ENCODE data around the gene TC2N.
"Not testable (repeated sequence)": the region's sequence is repeated elsewhere in the genome, so short reads cannot be mapped to it uniquely, and the experiment has no call there.

The TC2N gene

DNA sequence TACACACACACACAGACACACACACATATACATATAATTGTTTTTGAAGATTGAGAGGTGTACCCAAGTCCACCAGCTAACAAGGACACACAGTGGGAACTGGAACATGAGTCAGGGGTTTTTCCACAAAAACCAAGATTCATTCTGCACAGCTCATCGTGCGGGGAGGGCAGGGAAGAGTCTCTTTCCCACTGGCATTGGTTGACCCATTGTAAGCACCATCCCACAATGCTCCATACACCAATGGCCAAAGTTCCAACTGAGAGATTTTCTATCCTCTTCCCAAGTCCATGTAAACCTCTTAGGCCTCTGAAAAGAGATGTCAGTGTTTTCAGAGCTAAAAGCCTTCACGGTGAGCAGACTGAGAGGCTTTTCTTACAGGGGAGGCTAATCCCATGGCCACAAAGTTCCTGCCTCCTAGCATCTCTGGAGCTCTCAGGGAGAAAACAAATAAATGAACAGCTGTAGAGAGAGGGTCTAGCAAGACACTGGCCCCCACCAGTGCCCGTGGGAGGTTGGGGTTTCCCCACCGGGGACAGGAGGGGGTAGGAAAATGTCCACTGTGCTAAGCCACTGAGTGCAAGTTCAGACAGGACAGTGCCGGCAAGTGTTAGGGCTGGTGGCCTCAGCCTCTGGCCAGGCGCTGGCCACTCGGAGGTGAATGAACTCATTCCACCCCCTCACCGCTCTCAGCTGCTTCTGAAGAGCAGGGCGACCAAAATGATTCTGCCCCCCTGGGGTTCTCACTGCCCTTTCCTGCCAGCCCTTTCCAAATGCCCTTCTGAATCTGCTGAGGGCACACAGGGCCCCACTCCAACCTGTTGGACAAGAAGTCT lies 21.5 kb upstream of the TC2N start:
- no peak for DNase-seq

DNA sequence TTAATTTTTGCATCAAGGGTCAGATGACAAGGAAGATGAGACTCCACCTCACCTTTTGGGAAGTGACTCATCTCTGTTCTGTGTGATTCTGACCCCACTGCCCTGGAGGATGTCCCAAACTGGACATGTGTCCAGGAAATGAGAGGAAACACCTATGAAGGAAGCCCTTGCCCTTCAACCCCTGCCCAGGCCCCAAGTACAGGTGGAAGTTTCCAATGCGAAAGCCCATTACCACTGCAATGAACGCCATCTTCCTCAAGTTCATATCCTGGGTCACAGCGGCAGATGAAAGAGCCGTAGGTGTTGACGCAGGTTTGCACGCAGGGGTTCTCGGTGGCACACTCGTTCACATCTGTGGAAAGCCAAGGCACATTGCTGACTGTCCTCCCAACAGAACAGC lies 19.6 kb upstream of the TC2N start:
- no peak for DNase-seq

DNA sequence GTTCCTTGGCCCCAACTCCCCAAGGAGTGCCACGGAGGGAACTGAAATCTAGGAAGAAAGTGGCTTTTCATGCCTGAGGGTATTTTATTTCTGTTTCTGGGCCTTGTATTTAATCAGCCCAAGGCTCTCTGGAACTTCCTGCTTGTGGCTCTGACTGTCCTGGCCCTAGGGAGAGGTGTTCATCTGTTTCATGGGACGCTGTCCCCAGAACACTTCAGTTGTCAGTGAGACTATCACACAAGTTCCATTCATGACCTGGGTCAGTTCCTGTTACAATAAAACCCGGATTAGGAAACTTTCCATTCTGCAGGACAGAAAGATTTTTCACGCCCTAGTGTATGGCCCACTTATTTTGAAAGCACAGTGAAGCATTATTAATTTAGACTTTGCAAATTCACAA lies 18.5 kb upstream of the TC2N start:
- DNase-seq: no peak

GRCh38 chr14:91885113-91885712 lies 17.9 kb upstream of the TC2N start:
- no peak for DNase-seq

DNA sequence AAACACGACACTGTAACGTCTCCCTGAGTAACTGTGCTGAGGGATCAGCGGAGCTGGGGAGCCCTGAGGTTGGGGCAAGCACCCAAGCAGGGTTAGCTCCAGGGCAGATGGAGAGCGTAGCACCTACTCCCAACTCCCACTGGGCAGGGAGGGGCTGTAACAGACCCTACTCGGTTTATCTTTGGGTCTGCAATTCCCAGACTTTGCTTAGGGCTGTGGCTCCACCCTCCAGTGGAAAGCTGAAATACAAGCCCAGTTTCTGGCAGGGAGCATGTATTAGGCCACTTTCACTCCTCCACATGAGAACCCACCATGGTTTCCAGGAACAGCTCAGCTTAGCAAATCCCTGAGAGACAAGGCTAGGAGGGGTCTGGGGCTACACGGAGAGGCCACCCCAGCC lies 17.3 kb upstream of the TC2N start:
- DNase-seq: peak in 1 of 2 experiments; percentile 13

DNA sequence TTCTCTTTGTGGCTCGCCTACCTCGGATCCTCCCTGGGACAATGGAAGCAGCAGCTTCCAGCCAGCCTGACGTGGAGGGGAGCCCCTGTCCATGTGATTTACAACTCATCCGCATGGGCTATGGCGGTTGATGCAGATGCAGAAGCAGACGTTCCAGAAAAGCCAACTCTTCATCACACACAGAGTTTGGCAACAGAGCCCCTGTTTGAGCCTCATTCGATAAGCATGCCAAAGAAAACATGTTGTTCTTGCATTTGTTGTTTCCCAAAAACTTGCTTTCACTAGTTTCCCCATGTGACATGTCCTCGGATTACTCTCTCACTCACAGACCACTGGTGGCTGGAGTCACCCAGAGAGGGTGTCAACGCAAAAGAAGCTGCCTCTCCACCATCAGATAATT lies 16.4 kb upstream of the TC2N start:
- DNase-seq: no peak

GRCh38 chr14:91882776-91883175 lies 15.4 kb upstream of the TC2N start:
- DNase-seq: no peak

- DNase-seq: no peak
Measured at GRCh38 chr14:91882369-91882768, 15.0 kb upstream of the TC2N start.

DNA sequence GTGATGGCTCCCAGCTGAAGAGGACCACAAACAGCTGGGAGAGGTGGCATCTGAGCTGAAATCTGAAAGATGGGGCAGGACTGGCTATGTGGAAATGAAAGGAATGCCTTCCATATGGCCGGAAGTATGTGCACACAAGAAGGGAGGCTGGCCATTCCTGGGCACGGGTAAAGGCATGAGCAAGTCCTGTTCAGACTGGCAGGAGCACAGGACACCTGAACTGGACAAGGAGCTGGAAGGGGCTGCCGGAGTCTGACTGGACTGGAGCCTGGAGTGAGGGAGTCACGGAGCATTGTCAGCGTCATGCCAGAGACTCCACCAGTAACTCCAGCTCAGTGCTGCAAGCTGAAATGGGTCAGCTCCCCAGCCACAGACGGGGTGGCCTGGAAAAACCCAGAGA lies 11.9 kb upstream of the TC2N start:
- no peak for DNase-seq

GRCh38 chr14:91878274-91878673 lies 10.9 kb upstream of the TC2N start:
- no peak for DNase-seq

DNA sequence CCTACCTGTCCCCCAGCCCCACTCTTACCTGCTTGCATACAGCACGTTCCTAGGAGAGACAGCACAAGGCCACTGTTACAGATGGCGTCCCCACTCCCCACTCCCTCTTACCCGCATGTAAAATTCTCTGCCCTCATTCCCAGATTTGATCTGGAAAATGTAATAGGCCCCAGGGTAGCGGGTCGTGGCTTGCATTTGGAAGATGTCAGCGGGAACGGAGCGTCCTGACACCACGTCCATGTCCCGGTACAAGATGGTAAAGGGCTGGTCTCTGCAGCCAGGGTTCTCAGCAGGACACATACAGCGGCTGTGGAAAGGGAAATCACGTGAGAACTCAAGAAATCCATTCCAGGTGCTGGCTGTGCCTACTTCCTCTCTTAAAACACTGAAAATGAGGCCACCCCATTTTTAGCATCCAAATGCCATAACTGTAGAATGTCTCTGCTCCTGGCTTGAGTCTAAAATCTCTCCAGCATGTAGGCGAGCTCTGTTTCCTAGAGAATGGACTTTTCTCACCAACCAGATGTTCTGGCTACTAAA lies 10.1 kb upstream of the TC2N start:
- no peak for DNase-seq

- no peak for DNase-seq
Measured at GRCh38 chr14:91876492-91876891, 9.2 kb upstream of the TC2N start.

- no peak for DNase-seq
Measured at GRCh38 chr14:91875525-91876286, 8.4 kb upstream of the TC2N start.

GRCh38 chr14:91873471-91874415 lies 6.4 kb upstream of the TC2N start:
- DNase-seq: no peak

DNA sequence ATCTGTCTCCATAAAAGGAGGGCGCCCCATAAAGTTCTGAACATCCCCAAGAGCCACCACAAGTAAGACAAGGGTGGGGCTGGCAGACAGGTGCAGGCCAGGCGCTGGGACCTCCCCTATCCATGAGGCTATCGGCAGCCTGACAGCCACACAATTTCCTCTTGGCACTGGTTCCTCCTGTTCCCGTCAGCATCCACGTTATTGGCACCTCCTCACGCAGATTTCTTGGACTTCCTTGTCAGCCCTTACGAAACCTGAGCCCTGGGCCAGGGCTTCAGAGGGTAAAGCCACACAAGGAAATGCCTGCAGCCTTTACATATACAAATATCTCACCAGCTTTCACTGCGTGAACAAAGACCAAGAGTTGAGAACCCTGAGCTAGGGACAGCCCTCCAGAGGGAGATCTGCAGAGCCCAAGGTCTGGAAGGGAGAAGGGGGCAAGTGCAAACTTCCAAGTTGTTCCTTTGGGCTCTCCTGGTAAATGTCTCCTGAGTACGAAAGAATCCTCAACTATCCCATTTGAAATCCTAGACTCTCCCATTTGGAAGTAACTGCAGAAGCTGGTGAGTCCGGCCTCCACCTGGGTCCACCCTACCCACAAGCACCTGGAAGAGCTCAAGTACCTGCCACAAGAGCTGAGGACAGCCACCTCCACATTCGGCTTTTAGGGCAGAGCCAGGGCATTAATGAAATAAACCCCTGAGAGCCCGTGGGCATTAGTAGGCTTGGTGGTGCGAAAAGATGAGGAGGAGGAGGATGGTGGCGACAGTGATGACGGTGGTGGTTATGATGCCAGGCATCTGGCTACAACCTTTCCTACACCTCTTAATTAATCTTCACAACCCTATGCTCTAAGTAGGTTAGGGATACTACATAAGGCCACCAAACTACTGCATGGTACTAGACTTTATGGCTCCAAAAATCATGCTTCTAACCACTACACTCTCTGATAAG lies 5.5 kb upstream of the TC2N start:
- peak; percentile 24 to 57 for DNase-seq

DNA sequence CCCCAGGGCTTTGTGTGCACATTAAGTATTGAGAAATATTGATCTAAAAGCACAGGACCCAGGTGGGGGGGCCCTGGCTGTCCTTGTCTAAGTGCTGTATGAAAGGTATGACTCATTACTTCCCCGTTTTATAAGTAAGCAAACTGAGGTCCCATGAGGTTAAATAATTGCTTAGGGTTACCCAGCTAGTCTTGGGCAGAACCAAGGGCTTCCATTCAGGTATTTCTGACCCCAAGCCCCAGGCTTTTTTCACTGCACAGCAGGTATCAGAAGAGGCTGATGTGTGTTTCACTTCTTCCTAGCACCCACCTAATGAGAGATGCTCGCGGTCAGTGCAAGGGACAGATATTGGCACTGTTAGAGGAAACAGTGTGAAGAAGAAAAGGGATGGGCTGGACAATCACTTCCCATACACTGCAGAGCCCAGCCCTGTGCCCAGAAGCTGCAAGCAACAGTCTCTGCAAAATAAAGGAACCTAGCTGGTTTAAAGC lies 4.7 kb upstream of the TC2N start:
- DNase-seq: no peak

DNA sequence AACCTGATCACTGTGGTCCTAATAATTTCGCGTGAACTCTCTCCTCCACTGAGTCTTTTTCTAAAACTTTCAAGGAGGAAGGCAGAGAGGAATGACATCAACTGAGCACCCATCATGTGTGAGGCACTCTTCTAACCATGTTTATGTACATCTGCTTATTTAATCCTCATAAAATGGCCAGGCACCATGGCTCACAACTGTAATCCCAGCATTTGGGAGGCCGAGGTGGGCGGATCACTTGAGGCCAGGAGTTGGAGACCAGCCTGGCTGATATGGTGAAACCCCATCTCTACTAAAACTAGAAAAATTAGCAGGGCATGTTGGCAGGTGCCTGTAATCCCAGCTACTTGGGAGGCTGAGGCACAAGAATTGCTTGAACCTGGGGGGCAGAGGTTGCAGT lies 4.1 kb upstream of the TC2N start:
- not testable (repeated sequence) for DNase-seq

DNA sequence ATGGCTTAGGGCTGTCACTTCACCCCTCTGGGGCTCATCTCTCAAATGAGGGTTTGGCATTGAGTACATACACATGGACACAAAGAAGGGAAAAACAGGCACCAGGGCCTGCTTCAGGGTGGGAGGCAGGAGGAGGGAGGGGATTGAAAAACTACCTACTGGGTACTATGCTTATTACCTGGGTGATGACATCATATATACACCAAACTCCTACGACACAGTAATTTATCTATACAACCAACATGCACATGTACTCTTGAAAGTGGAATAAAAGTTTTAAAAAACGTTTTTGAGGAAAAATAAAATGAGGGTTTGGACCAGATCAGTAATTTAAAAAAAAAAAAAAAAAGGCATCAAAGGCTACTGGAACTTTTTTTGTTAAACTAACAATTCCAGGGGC lies 3.6 kb upstream of the TC2N start:
- DNase-seq: no peak

DNA sequence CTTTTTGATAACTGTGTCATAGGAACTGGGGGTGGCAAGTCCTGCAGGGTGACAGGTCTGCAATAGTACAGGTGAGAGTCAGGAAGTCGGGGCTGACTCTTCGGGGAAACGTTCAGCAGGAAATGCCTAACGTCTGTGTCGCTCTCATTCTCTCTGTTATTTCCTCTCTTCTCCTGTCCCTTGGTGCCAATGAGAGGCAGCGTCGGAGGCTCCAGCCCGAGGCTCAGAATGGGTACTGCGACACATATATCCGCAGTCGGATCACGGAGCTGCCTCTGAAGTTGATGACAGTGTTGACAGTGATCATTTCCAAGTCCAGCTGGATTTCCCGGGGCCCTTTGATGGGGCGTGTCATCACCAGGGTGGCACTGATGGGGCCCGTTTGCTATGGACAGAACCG lies 2.7 kb upstream of the TC2N start:
- DNase-seq: no peak

DNA sequence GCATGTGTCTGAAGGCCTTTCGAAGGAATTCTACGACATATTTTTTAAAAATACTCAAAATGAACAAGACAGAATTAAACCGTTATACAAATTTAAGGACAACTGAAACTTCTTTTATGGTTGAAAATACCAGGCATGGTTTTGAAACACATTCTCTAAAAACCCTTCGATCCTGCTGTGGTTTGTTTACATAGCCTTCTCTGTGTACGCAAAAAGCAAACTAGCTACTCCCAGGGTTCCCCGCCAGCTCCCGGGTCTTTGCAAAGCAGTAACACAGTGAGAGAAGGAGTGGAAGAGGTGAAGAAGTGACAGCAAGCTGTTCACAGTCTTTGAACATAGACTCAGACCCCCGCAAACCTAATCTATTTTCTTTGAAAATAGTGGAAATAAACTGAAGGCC lies 2.2 kb upstream of the TC2N start:
- peak in 1 of 2 experiments; percentile 26 for DNase-seq
